HCT116 (cell line): ENCODE data around the gene MCF2L2. TPM values are rescaled to one million over a fixed set of nuclear protein-coding genes. Genes with fewer than 3 reads are reported as not detected.
A peak's percentile ranks its signal among the peaks of the same experiment; 100 is the strongest.
"Not testable (repeated sequence)": the region's sequence is repeated elsewhere in the genome, so short reads cannot be mapped to it uniquely, and the experiment has no call there.

Source experiments
- ATAC-seq: fragments of 200-7000 bp; cut with Tn5 transposase; 2 replicates; pipeline ENCODE4 v1.9.1; 2020; ENCODE audit warnings: mild to moderate bottlenecking, moderate library complexity
- BruUV-seq: library from RNA; stranded (reverse); fragments of 400-500 nt; replicated peaks from 2 replicates; lab custom pipeline; 2021; lab: Mats Ljungman, UMichigan
- CTCF ChIA-PET: fragments of 300-600 bp; sonication (Branson Sonifier 250); formaldehyde crosslinking; loops from one replicate; lab custom pipeline; 2021; ENCODE audit warnings: antibody characterized with exemption; lab: Charles Lee
- POLR2A ChIA-PET: fragments of 300-600, 350-600 bp; sonication (Branson Sonifier 250); formaldehyde crosslinking; loops from one replicate; lab custom pipeline; 2021; ENCODE audit warnings: antibody characterized with exemption; lab: Charles Lee
- RAD21 ChIA-PET, 2 experiments: fragments of 300-600 bp; sonication (Branson Sonifier 250); formaldehyde crosslinking; loops; one replicate each; lab custom pipeline; 2023; ENCODE audit warnings: low total read pairs in 2 of 2; ENCODE audit not compliant: uncharacterized antibody in 2 of 2, unreplicated experiment in 2 of 2, low non-redundant PET in 1 of 2; lab: Charles Lee
- DNase-seq: peaks from one replicate; pipeline ENCODE4 v3.0.0-alpha.2; 2010; ENCODE audit warnings: low read depth, low spot score
- H2AFZ ChIP-seq: fragments of 200-600 bp; shearing (Covaris generic), sonication (generic); 2 replicates; pipeline ENCODE4 v1.6.1; 2017; ENCODE audit warnings: low read depth, mixed run types, mixed read lengths, antibody characterized with exemption, low read length; ENCODE audit not compliant: poor library complexity, severe bottlenecking
- H3K27ac ChIP-seq: 2 replicates; pipeline ENCODE4 v1.5.1; 2012; ENCODE audit warnings: low read depth, low read length
- H3K27me3 ChIP-seq: fragments of 200-600 bp; sonication (generic); 2 replicates; pipeline ENCODE4 v1.6.1; 2016; ENCODE audit warnings: mixed run types, low read length, mixed read lengths; ENCODE audit not compliant: insufficient read depth
- H3K36me3 ChIP-seq, 2 experiments: fragments of 200-500 bp in 1 of 2; fragments of 200-600 bp in 1 of 2; sonication (Bioruptor generic) in 1 of 2; sonication (generic) in 1 of 2; 2 replicates each; pipeline versions ENCODE4 v1.5.1 to v1.6.1; 2014 to 2016; ENCODE audit warnings: low read length in 2 of 2, inconsistent platforms in 1 of 2, mixed read lengths in 1 of 2, mixed run types in 1 of 2; ENCODE audit not compliant: insufficient read depth in 2 of 2, control insufficient read depth in 1 of 2
- H3K4me1 ChIP-seq, 2 experiments: fragments of 200-600 bp in 1 of 2; sonication (generic) in 1 of 2; 2 replicates each; pipeline versions ENCODE4 v1.5.1 to v1.6.1; 2012 to 2017; ENCODE audit warnings: low read length in 2 of 2, inconsistent platforms in 1 of 2, mild to moderate bottlenecking in 1 of 2, mixed read lengths in 1 of 2, mixed run types in 1 of 2, moderate library complexity in 1 of 2; ENCODE audit not compliant: insufficient read depth in 2 of 2, control insufficient read depth in 1 of 2
- H3K4me2 ChIP-seq: fragments of 200-600 bp; sonication (generic); 2 replicates; pipeline ENCODE4 v1.6.1; 2017; ENCODE audit warnings: mixed run types, low read length, mixed read lengths
- H3K4me3 ChIP-seq, 2 experiments: fragments of 200-600 bp in 1 of 2; sonication (generic) in 1 of 2; replicated peaks in 1 of 2; 2 replicates each; pipeline ENCODE4 v1.5.1; 2011 to 2016; ENCODE audit warnings: low read length in 2 of 2, control low read depth in 1 of 2, low read depth in 1 of 2, mild to moderate bottlenecking in 1 of 2, mixed read lengths in 1 of 2, mixed run types in 1 of 2
- H3K79me2 ChIP-seq: fragments of 200-600 bp; sonication (generic); 2 replicates; pipeline ENCODE4 v1.6.1; 2017; ENCODE audit warnings: mild to moderate bottlenecking, mixed run types, low read length, moderate library complexity, mixed read lengths; ENCODE audit not compliant: insufficient read depth
- H3K9ac ChIP-seq: fragments of 200-600 bp; sonication (generic); 2 replicates; pipeline ENCODE4 v1.6.1; 2016; ENCODE audit warnings: low read length, mixed read lengths
- H3K9me2 ChIP-seq: fragments of 200-600 bp; sonication (generic), shearing (Covaris generic); 2 replicates; pipeline ENCODE4 v1.6.1; 2017; ENCODE audit warnings: mixed run types, mild to moderate bottlenecking, moderate library complexity; ENCODE audit not compliant: insufficient read depth
- H3K9me3 ChIP-seq, 2 experiments: fragments of 200-500 bp in 1 of 2; fragments of 200-600 bp in 1 of 2; sonication (Bioruptor generic) in 1 of 2; sonication (generic) in 1 of 2; 2 replicates each; pipeline ENCODE4 v1.6.1; 2014 to 2017; ENCODE audit warnings: low read length in 2 of 2, mixed read lengths in 2 of 2, inconsistent platforms in 1 of 2, low read depth in 1 of 2, mild to moderate bottlenecking in 1 of 2, mixed run types in 1 of 2, moderate library complexity in 1 of 2; ENCODE audit not compliant: control insufficient read depth in 1 of 2, insufficient read depth in 1 of 2
- H4K20me1 ChIP-seq: fragments of 200-600 bp; sonication (generic), shearing (Covaris generic); 2 replicates; pipeline ENCODE4 v1.6.1; 2017; ENCODE audit warnings: mixed run types, mild to moderate bottlenecking, moderate library complexity; ENCODE audit not compliant: insufficient read depth
- ELF1 ChIP-seq: IDR thresholded peaks from 2 replicates; pipeline ENCODE4 v1.6.1; 2012; ENCODE audit warnings: low read depth, borderline replicate concordance
- EZH2phosphoT487 ChIP-seq: fragments of 200-600 bp; IDR thresholded peaks from 2 replicates; pipeline ENCODE4 v1.6.1; 2018; ENCODE audit warnings: antibody characterized with exemption, borderline replicate concordance
- ZNF274 ChIP-seq: fragments of 200-500 bp; sonication (Bioruptor generic); IDR thresholded peaks from 2 replicates; pipeline ENCODE4 v1.6.1; 2014; ENCODE audit warnings: mild to moderate bottlenecking, low read depth, low read length, inconsistent platforms
- intact Hi-C: fragments of 100-400 bp; cut with micrococcal nuclease; formaldehyde crosslinking; loops from 2 replicates; pipeline ENCODE4 v1.10.0; 2022
- total RNA-seq: library from RNA; stranded (reverse); gene quantifications from one replicate; pipeline ENCODE4 v1.2.1, GENCODE V29; 2021; ENCODE audit not compliant: unreplicated experiment

The MCF2L2 gene
- total RNA-seq, 1 experiment from 2014 or later: 1.5 TPM

DNA sequence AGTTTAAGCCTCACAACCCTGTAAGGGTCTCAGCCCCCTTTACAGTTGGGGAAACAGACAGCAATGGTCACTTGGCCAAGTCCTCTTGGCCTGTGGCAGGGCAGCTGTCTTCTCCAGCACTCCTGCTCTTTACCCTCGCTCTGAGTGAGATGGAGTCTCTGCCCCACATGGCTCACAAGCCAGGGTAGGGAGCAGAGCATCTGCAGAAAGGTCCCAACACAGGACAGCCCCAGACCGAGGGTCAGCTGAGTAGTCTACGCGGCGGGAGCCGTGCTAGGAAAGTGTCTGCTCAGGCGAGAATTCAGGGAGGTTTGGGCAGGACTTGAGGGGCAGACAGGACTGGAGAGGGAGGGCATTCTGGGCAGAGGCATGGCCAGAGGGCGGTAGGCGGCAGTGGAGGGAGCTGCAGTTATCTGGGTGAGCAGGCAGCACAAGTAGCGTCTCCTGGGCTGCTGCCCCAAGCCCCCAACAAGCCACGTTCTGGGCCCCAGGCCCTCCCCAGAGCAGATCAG is 247.6 kb downstream of the MCF2L2 start:
- Histone ChIP-seq H3K4me3 (no peak overlapping the region), H4K20me1 (no peaks in the 10 kb centered on the region), H3K9ac (no peak overlapping the region), H3K9me2 (no peaks in the 10 kb centered on the region), H3K4me2 (no peak overlapping the region), H3K9me3 (no peaks in the 10 kb centered on the region), H3K36me3 (no peaks in the 10 kb centered on the region), H2AFZ (no peak overlapping the region), H3K27ac (no peak overlapping the region), H3K79me2 (no peaks in the 10 kb centered on the region), H3K27me3 (no peaks in the 10 kb centered on the region), H3K4me1 (peaks cover 6 to 10% of the 10 kb centered on the region in 2 experiments; a peak in 2 of 4 replicates)
- intact Hi-C loops: loop anchor here (10.0 kb wide), 1 partner anchor 466 kb away; no protein-coding TSS in a partner anchor
- BruUV-seq: no TSS peak
- TF ChIP-seq ZNF274: no peak
- no peak for TF ChIP-seq ELF1
- DNase-seq: no peak
- RAD21 ChIA-PET: no interaction called here
- ATAC-seq: no peak
- CTCF ChIA-PET: interaction anchor here (2.1 kb wide), 1 partner anchor 202 kb away, joined by 6 read pairs; no protein-coding TSS in a partner anchor
- POLR2A ChIA-PET: no interaction called here

DNA sequence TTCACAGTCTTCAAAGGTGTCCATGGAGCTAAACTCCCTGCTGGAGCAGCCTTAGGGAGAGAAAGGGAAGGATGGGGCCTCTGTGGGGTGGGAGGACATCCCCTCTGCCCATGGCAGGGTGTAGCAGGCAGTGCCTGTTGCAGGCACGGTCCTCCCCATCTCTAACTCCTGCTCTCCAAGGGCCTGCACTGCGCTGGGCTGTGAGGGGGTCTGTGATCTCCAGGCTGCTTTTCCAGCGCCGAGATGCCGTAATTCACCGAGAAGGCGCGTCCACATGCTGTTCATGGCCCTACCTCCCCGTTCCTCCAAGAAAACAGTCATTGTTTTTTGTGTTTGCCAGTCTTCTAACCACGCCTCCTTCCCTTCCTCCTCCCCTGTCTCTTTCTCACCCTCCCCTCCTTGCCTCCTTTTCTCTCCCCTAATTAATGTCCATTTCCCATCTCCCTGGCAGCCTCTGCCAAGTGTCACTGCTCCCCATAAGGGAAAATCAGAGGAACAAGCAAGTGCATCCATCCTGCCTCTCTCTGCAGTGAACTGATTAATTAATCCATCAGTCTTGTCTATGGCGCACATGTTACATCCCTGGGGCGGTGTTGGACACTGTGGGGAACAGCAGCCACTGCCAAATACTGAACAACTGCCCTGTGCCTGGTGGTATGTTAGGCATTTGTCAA is 248.2 kb downstream of the MCF2L2 start:
- no peak for ATAC-seq
- intact Hi-C loops: loop anchor here (10.0 kb wide), 1 partner anchor 465 kb away; no protein-coding TSS in a partner anchor

DNA sequence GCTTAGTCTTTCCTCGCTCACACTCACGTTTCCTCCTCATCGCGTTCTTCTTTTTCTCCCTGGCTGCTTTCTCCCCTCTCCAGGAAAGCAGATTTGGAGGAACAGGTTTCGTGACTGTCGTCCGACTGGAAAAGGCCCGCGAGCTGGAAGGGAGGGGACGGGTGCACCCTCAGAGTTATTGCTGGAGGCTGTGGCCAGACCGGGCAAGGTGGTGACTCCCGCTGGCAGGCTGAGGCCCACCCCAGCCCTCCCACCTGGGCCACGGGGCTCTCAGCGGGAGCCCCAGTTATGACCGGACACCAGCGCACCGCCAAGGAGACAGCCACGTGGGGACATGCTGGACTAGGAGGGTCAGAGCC is 248.9 kb downstream of the MCF2L2 start:
- H3K4me2 ChIP-seq: peak overlapping the region; percentile 92

More for the DNA sequence above, 248.2 kb downstream of the MCF2L2 start:
- BruUV-seq: no TSS peak
- no peak for DNase-seq
- Histone ChIP-seq H4K20me1 (no peaks in the 10 kb centered on the region), H3K4me1 (peaks cover 6 to 10% of the 10 kb centered on the region in 2 experiments; a peak in 2 of 4 replicates), H3K4me3 (no peak overlapping the region), H3K4me2 (no peak overlapping the region), H3K36me3 (no peaks in the 10 kb centered on the region), H2AFZ (no peak overlapping the region), H3K9me2 (no peaks in the 10 kb centered on the region), H3K27me3 (no peaks in the 10 kb centered on the region), H3K9me3 (no peaks in the 10 kb centered on the region), H3K27ac (no peak overlapping the region), H3K79me2 (no peaks in the 10 kb centered on the region), H3K9ac (no peak overlapping the region)
- RAD21 ChIA-PET: no interaction called here
- CTCF ChIA-PET: interaction anchor here (2.1 to 2.2 kb wide), 2 partner anchors 57 to 202 kb away, joined by 6 to 11 read pairs; no protein-coding TSS in a partner anchor
- POLR2A ChIA-PET: no interaction called here
- TF ChIP-seq EZH2phosphoT487 (no peak), ELF1 (no peak)

More for the DNA sequence above, 248.9 kb downstream of the MCF2L2 start:
- ChIA-PET POLR2A (interaction anchor here (0.9 kb wide), 1 partner anchor 17 kb away, joined by 3 read pairs; the partner anchor contains the start of gene LAMP3), CTCF (interaction anchor here (1.2 to 2.2 kb wide), 6 partner anchors 10 to 465 kb away, joined by 4 to 11 read pairs (median 5); no protein-coding TSS in a partner anchor), RAD21 (interaction anchor here in 1 of 2 experiments (1.4 kb wide), 1 partner anchor 57 kb away, joined by 4 read pairs; no protein-coding TSS in a partner anchor)
- H3K9me3 ChIP-seq, H2AFZ ChIP-seq, H3K79me2 ChIP-seq, H3K9me2 ChIP-seq, H3K36me3 ChIP-seq, H3K27me3 ChIP-seq, H3K27ac ChIP-seq, H3K9ac ChIP-seq, BruUV-seq, DNase-seq, H4K20me1 ChIP-seq: not testable (repeated sequence)
- H3K4me1 ChIP-seq: peaks cover 6 to 10% of the 10 kb centered on the region in 2 experiments; a peak in 2 of 4 replicates
- ATAC-seq: peak; percentile 14
- H3K4me3 ChIP-seq: peak overlapping the region in 1 of 2 experiments; percentile 62; a peak in 3 of 4 replicates
- intact Hi-C loops: loop anchor here (1.0 kb wide), 1 partner anchor 57 kb away; no protein-coding TSS in a partner anchor
